Posterior vena cava (tissue), 2 donors: ENCODE measurements around the gene CIRBP. TPM values are rescaled to one million over a fixed set of nuclear protein-coding genes. Genes with fewer than 3 reads are reported as not detected.
"Not testable (repeated sequence)": the region's sequence is repeated elsewhere in the genome, so short reads cannot be mapped to it uniquely, and the experiment has no call there.

Experiments used
- DNase-seq: peaks from one replicate; pipeline ENCODE4 v3.0.0-alpha.2; 2020; ENCODE audit warnings: low spot score
- intact Hi-C, 2 donors: fragments of 100-400 bp; cut with DNase I; formaldehyde crosslinking; loops; one replicate each; pipeline versions ENCODE4 v1.14.1 to v1.14.2; 2022 to 2023
- total RNA-seq, 2 donors: library from RNA; stranded (reverse); fragmentation: NEBNext Ultra II Directional; extraction: Animal tissue kit (Norgen Biotek cat#: 25700); gene quantifications; one replicate each; pipeline ENCODE4 v1.2.1, GENCODE V29; 2021
- donor health status: DM: yes; HTN: yes; CAD: no.
- donor health status: DM: yes; HTN: yes; CAD: no.

Gene CIRBP
- total RNA-seq, 2 donors from 2014 or later = 447 to 636 TPM

DNA sequence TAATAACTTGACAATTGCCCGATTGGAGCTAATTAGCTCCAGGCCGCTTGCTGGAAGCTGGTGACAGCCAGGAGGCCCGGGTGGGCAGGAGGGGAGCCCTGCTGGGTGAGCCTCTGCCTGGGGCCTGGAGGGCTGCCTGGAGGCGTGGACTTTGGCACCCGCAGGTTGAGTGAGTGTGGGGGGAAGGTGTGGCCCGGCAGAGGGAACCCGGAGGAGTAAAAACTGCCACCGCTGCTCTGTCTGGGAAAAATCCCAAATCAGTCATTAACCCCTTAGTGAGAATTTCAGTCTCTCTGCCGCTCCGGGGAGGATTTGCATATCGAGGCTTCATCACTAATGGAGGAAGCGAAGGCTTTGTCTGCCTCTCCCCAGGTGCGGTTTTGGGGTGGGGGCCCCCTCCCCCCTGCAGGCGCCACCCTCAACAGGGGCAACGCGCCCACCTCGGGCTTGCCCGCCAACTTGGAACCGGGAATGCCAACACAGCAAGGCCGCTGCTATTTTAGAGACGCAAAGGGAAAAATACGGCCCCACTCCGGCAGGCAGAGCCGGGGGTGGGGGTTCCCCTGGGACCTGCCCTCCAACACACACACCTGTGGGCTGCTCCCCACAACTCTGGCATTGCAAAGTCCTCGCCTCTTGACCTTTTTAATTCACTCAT is 22.8 kb downstream of the CIRBP start:
- DNase-seq = no peak
- intact Hi-C loops = no loop called here

GRCh38 chr19:1292419-1293151 is 23.5 kb downstream of the CIRBP start:
- DNase-seq = no peak
- intact Hi-C loops = no loop called here

- DNase-seq = no peak
- intact Hi-C loops = no loop called here
These were observed 24.9 kb downstream of the CIRBP start for GRCh38 chr19:1293782-1294604.

DNA sequence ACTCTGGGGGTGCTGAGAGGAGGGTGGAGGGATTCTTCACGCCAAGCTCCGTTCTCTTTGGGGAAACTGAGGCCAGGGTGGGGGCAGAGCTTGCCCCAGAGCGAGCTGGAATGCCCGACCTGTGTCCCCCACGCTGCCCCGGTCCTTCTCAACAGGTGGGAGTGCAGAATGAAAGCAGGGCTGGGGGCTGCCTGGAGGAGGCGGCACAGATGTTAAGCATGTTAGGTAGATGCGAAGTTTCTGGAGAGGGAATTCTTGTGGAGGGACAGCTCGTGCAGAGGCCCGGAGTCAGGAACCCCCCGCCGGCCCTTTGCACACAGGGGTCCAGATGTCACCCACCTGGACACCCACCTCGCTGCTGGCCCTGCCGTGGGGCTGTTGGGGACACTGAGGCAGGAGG is 25.6 kb downstream of the CIRBP start:
- no peak for DNase-seq
- intact Hi-C loops = no loop called here

DNA sequence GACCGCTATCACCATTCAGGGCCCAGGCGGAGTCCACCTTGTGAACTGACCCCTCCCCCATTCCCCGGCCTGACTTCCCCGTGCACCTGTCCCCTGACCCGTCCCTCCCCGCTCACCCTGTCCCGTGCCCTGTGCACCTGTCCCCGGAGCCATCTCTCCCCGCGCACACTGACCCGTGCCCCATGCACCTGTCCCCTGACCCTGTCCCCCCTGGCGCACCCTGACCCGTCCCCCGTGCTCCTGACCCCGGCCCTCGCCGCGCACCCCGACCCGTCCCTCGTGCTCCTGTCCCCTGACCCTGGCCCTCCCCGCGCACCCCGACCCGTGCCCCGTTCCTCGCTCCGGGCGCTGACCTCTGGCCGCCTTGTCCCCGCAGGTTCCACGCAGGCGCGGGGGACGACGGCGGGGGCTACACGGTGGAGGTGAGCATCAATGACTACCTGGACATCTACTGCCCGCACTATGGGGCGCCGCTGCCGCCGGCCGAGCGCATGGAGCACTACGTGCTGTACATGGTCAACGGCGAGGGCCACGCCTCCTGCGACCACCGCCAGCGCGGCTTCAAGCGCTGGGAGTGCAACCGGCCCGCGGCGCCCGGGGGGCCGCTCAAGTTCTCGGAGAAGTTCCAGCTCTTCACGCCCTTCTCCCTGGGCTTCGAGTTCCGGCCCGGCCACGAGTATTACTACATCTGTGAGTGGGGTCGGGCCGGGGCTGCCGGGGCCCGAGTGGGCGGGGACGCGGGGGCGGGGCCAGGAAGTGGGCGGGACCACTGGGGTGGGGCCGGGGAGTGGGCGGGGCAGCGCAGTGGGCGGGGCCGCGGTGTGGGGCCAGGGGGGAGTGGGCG is 26.3 kb downstream of the CIRBP start:
- intact Hi-C loops = no loop called here
- DNase-seq = no peak

DNA sequence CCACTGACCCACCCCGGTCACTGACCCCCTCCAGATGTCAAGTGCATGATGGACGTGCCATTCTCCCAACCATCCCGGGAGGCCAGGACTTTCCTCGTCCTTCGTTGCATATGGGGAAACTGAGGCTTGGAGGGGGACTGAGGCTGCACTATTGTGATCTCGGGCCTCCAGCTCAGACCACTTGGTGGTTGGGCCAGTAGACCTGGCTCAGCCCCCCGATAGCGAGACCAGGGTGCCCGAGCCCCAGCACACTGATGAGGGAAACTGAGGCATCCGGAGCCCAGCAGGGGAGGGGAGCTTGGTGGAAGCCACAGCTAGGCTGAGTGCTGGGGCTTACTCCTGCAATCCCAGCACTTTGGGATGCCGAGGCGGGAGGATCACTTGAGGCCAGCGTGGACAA is 26.9 kb downstream of the CIRBP start:
- intact Hi-C loops = no loop called here
- no peak for DNase-seq

DNA sequence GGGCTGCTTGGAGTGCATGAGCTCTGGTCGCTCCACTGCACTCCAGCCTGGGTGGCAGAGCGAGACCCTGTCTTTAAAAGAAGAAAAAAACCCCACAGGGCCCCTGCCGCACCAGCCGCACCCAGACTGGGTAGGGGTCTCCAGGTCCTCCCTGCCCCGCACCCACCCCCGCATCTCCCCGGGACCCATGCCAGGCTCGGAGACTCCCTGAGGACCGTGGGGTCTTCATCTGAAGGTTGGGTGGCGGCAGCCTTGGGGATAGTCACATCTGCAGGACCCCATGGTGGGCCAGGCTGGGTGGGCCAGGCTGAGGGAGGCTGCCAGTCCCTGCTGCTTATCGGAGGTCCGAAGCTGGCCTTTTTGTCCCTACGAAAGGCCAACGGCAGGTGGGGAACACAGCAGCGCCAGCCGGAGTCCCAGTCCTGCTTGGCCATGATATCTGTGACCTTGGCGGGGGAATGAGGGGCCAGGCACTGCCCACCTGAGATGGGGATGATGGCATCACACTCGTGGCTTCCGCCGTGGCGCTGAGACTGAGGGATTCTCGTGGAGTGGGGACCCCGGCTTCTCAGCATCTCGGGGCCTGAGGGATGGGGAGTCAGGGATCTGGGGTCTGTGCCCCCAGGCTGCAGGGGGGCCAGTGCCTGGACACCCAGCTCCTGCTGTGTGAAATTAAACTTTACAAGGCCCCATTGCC is 27.6 kb downstream of the CIRBP start:
- intact Hi-C loops = no loop called here
- DNase-seq = no peak

GRCh38 chr19:1298235-1298634 is 29.1 kb downstream of the CIRBP start:
- DNase-seq = no peak
- intact Hi-C loops = no loop called here

- intact Hi-C loops = no loop called here
- no peak for DNase-seq
These were observed 30.7 kb downstream of the CIRBP start for GRCh38 chr19:1299801-1300200.

GRCh38 chr19:1300744-1301490 is 31.8 kb downstream of the CIRBP start:
- DNase-seq = no peak
- intact Hi-C loops = no loop called here

- no peak for DNase-seq
- intact Hi-C loops = no loop called here
These were observed 33.6 kb downstream of the CIRBP start for GRCh38 chr19:1302533-1303239.

DNA sequence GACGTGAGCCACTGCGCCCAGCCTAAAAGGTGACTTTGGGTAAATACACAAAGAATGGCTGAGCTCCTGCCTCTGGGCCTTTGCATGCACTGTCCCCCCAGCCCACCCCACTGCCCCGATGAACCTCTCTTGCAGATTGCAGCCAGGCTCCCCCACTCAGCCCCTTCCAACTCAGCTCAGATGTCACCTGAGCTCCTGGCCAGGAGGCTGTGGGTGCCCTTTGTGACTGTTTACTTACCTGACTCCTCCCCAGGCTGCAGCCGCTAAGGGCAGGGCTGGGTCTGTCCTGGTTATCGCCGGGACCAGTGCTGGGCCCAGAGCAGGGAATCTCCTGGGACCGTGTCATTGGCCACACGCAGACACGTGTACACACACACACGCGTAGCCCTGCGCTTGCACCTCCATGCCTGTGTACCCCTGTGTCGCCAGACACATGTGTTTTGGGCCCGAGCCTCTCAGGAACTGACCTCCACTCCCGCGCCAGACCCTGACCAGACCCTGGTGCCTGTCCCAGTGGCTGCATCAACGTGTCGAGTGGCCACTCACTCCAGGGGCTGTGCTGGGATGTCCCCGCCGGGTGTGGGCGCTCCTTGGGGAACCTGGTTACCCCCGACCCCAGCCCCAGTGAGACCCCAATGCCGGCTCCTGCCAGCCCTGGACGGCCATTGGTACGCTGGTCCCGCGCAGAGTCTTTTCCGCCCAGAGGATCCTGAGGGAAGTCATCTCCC is 35.2 kb downstream of the CIRBP start:
- intact Hi-C loops = no loop called here
- no peak for DNase-seq

DNA sequence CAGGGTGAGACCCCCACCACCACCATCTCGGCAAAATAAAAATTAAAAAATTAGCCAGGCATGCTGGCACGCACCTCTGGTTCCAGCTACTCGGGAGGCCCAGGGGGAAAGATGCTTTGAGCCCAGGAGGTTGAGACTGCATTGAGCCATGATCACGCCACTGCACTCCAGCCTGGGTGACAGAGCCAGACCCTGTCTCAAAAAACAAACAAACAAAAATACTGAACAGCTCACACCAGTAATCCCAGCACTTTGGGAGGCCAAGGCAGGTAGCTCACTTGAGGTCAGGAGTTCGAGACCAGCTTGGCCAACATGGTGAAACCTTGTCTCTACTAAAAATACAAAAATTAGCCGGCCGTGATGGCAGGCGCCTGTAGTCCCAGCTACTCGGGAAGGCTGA is 36.2 kb downstream of the CIRBP start:
- intact Hi-C loops, DNase-seq: not testable (repeated sequence)

DNA sequence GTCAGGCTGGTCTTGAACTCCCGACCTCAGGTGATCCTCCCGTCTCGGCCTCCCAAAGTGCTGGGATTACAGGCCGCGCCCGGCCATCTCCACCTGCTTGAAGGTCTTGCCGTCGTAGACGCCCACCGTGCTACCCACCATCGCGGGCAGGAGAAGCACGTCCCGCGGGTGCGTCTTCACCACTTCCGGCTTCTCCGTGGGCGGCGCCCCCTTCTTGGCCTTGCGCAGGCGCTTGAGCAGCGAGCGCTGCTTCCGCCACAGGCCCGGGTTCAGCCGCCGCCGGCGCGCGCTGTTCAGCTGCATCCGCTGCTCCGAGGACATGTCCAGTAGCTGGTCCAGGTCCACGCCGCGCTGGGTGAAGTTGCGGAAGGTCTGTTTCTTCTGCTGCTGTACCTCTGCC is 38.2 kb downstream of the CIRBP start:
- intact Hi-C loops = no loop called here
- DNase-seq = no peak

DNA sequence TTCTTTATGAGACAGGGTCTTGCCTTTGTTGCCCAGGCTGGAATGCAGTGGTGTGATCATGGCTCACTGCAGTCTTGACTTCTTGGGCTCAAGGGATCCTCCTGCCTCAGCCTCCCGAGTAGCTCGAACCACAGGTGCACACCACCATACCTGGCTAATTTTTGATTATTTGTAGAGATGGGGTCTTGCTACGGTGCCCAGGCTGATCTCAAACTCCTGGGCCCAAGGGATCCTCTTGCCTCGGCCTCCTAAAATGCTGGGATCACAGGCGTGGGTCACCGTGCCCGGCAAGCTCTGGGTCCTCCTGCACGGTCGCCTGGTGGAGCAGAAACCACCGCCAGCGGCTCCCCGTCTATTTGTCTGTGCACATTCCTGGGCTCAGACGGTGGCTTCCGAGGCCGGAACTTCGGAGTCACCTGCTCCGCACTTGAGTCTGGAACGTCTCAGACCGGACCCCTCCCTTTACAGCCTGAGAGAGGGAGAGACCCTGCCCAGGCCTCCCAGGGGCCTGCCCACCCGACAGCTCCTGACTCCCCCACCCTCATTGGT is 38.7 kb downstream of the CIRBP start:
- intact Hi-C loops = no loop called here
- no peak for DNase-seq

GRCh38 chr19:1308718-1309117 is 39.6 kb downstream of the CIRBP start:
- DNase-seq = no peak
- intact Hi-C loops = no loop called here
